Measurements from ENCODE around the gene DLGAP1.

The DLGAP1 gene

GRCh38 chr18:3747176-3747973 lies 707.7 kb downstream of the DLGAP1 start:
- H3K27ac ChIP-seq (ENCODE audit: low read depth, low read length), result no peak overlapping the region
- H2AFZ ChIP-seq (ENCODE audit: low read depth, low read length, severe bottlenecking), result no peak overlapping the region

GRCh38 chr18:3742541-3742940 lies 712.6 kb downstream of the DLGAP1 start:
- TF ChIP-seq CTCF (IDR thresholded peaks at IDR 0.05; ENCODE audit: insufficient read depth, low read length, poor library complexity, severe bottlenecking), result no peak
- TF ChIP-seq EZH2phosphoT487 (conservative IDR thresholded peaks at IDR 0.05; ENCODE audit: low read length), result no peak
- no peak overlapping the region for H3K9ac ChIP-seq (ENCODE audit: low read length)
- no peak overlapping the region for H3K4me2 ChIP-seq (ENCODE audit: low read depth, low read length, poor library complexity, severe bottlenecking)
- no peaks in the 10 kb centered on the region for H3F3A ChIP-seq (ENCODE audit: insufficient read depth)
- no peaks in the 10 kb centered on the region for H3K27me3 ChIP-seq (ENCODE audit: low read length)
- H3K9me3 ChIP-seq (ENCODE audit: insufficient read depth, low read length), result no peaks in the 10 kb centered on the region
- no peaks in the 10 kb centered on the region for H3K36me3 ChIP-seq (ENCODE audit: low read length)
- no peak overlapping the region for H3K4me3 ChIP-seq (ENCODE audit: insufficient read depth, low read length, poor library complexity, severe bottlenecking)
- no peak overlapping the region for H2AFZ ChIP-seq (ENCODE audit: low read depth, low read length, severe bottlenecking)
- H3K79me2 ChIP-seq (ENCODE audit: insufficient read depth, low read length), result no peaks in the 10 kb centered on the region
- H4K20me1 ChIP-seq (ENCODE audit: low read depth, low read length), result no peaks in the 10 kb centered on the region
- H3K9me2 ChIP-seq (replicated peaks; ENCODE audit: insufficient read depth, low read length), result no peaks in the 10 kb centered on the region
- no peak overlapping the region for H3K27ac ChIP-seq (ENCODE audit: low read depth, low read length)

More at GRCh38 chr18:3747176-3747973, 707.7 kb downstream of the DLGAP1 start:
- Histone ChIP-seq H4K20me1 (ENCODE audit: low read depth, low read length) (no peaks in the 10 kb centered on the region), H3K9me2 (replicated peaks; ENCODE audit: insufficient read depth, low read length) (no peaks in the 10 kb centered on the region), H3K4me2 (ENCODE audit: low read depth, low read length, poor library complexity, severe bottlenecking) (no peak overlapping the region), H3K36me3 (ENCODE audit: low read length) (no peaks in the 10 kb centered on the region), H3K4me3 (ENCODE audit: insufficient read depth, low read length, poor library complexity, severe bottlenecking) (no peak overlapping the region), H3K9me3 (ENCODE audit: insufficient read depth, low read length) (no peaks in the 10 kb centered on the region), H3F3A (ENCODE audit: insufficient read depth) (no peaks in the 10 kb centered on the region), H3K79me2 (ENCODE audit: insufficient read depth, low read length) (no peaks in the 10 kb centered on the region), H3K9ac (ENCODE audit: low read length) (no peak overlapping the region), H3K27me3 (ENCODE audit: low read length) (no peaks in the 10 kb centered on the region)
- TF ChIP-seq CTCF (IDR thresholded peaks at IDR 0.05; ENCODE audit: insufficient read depth, low read length, poor library complexity, severe bottlenecking) (no peak), EZH2phosphoT487 (conservative IDR thresholded peaks at IDR 0.05; ENCODE audit: low read length) (no peak)

- no peaks in the 10 kb centered on the region for H3K27me3 ChIP-seq (ENCODE audit: low read length)
- H4K20me1 ChIP-seq (ENCODE audit: low read depth, low read length), result no peaks in the 10 kb centered on the region
- H3K27ac ChIP-seq (ENCODE audit: low read depth, low read length), result no peak overlapping the region
- no peak overlapping the region for H3K4me2 ChIP-seq (ENCODE audit: low read depth, low read length, poor library complexity, severe bottlenecking)
- no peaks in the 10 kb centered on the region for H3F3A ChIP-seq (ENCODE audit: insufficient read depth)
- no peak overlapping the region for H2AFZ ChIP-seq (ENCODE audit: low read depth, low read length, severe bottlenecking)
- no peak for TF ChIP-seq EZH2phosphoT487 (conservative IDR thresholded peaks at IDR 0.05; ENCODE audit: low read length)
- TF ChIP-seq CTCF (IDR thresholded peaks at IDR 0.05; ENCODE audit: insufficient read depth, low read length, poor library complexity, severe bottlenecking), result no peak
- H3K9ac ChIP-seq (ENCODE audit: low read length), result no peak overlapping the region
- H3K4me3 ChIP-seq (ENCODE audit: insufficient read depth, low read length, poor library complexity, severe bottlenecking), result no peak overlapping the region
- H3K36me3 ChIP-seq (ENCODE audit: low read length), result no peaks in the 10 kb centered on the region
- H3K9me3 ChIP-seq (ENCODE audit: insufficient read depth, low read length), result no peaks in the 10 kb centered on the region
- H3K9me2 ChIP-seq (replicated peaks; ENCODE audit: insufficient read depth, low read length), result no peaks in the 10 kb centered on the region
- no peaks in the 10 kb centered on the region for H3K79me2 ChIP-seq (ENCODE audit: insufficient read depth, low read length)
Observed at GRCh38 chr18:3741333-3741732, 713.8 kb downstream of the DLGAP1 start.
